Calu3 (cell line): Measurements from ENCODE around the gene MRPL51. TPM values are rescaled to one million over a fixed set of nuclear protein-coding genes. Genes with fewer than 3 reads are reported as not detected.

Experiments used
- BruUV-seq: library from RNA; stranded (reverse); fragments of 400-500 nt; replicated peaks from 2 replicates; lab custom pipeline; 2021; lab: Mats Ljungman, UMichigan
- CTCF ChIA-PET: fragments of 300-600 bp; sonication (Branson Sonifier 250); formaldehyde crosslinking; loops from one replicate; lab custom pipeline; 2022; ENCODE audit warnings: antibody characterized with exemption; lab: Charles Lee
- DNase-seq: peaks from one replicate; pipeline ENCODE4 v3.0.0; 2022
- H3K27ac Mint-ChIP-seq: one replicate; pipeline ENCODE4 v1.8.0; 2022; ENCODE audit warnings: mixed read lengths; ENCODE audit not compliant: unreplicated experiment
- H3K27me3 Mint-ChIP-seq: one replicate; pipeline ENCODE4 v1.8.0; 2022; ENCODE audit warnings: mixed read lengths; ENCODE audit not compliant: unreplicated experiment
- H3K36me3 Mint-ChIP-seq: one replicate; pipeline ENCODE4 v1.8.0; 2022; ENCODE audit warnings: mild to moderate bottlenecking, moderate library complexity, mixed read lengths; ENCODE audit not compliant: insufficient read depth, unreplicated experiment
- H3K4me1 Mint-ChIP-seq: one replicate; pipeline ENCODE4 v1.8.0; 2022; ENCODE audit warnings: mild to moderate bottlenecking, low read depth, mixed read lengths; ENCODE audit not compliant: unreplicated experiment
- H3K4me3 Mint-ChIP-seq: one replicate; pipeline ENCODE4 v1.8.0; 2022; ENCODE audit warnings: mild to moderate bottlenecking, low read depth, moderate library complexity, mixed read lengths; ENCODE audit not compliant: unreplicated experiment
- H3K9me3 Mint-ChIP-seq: one replicate; pipeline ENCODE4 v1.8.0; 2022; ENCODE audit warnings: low read depth, mixed read lengths; ENCODE audit not compliant: unreplicated experiment
- intact Hi-C: fragments of 100-400 bp; cut with micrococcal nuclease; formaldehyde crosslinking; loops from one replicate; pipeline ENCODE4 v1.10.0; 2022; ENCODE audit not compliant: unreplicated experiment
- total RNA-seq: library from RNA; stranded (reverse); gene quantifications from 2 replicates; pipeline ENCODE4 v1.2.3, GENCODE V29; 2022
- TF ChIP-seq, protein P1 (sequence below): fragments of 200-600 bp; IDR thresholded peaks from one replicate; pipeline ENCODE4 v1.8.0; 2022; ENCODE audit warnings: antibody characterized with exemption; ENCODE audit not compliant: unreplicated experiment

Gene MRPL51
- total RNA-seq, 1 experiment from 2014 or later: 220 TPM

DNA sequence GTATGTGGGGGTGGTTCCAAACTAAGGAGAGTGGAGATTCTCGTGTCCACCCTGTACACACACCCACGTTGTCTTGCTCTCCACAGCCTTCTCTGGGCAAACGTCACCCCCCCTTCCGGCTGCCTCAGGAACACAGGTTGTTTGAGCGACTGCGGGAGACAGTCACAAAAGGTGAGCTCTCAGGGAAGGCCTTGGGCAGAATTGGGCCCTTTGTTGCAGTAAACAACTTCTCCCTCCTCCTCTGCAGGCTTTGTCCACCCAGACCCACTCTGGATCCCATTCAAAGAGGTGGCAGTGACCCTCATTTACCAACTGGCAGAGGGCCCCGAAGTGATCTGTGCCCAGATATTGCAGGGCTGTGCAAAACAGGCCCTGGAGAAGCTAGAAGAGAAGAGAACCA is 33.1 kb upstream of the MRPL51 start:
- Mint-ChIP-seq H3K4me3 (no peak overlapping the region), H3K27me3 (no peaks in the 10 kb centered on the region)
- CTCF ChIA-PET: no interaction called here

DNA sequence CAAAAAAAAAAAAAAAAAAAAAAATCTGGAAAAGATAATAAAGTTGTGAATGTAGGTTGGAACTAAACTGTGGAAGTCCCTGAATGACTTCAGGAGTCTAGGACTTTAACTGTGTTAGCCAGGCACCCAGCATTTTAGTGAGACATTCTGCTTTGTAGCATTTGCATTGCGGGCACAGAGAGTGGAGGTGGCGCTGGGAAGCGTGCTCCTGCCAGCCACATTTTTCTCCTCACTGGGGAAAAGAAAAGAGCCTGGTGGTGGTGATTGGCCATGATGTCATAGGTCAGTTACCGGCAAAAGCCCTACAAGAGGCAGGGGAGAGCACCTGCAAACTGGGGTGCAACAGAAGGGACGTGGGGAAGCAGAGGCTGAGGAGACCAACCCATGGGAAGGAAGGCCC is 31.6 kb upstream of the MRPL51 start:
- TF ChIP-seq, protein P1, sequence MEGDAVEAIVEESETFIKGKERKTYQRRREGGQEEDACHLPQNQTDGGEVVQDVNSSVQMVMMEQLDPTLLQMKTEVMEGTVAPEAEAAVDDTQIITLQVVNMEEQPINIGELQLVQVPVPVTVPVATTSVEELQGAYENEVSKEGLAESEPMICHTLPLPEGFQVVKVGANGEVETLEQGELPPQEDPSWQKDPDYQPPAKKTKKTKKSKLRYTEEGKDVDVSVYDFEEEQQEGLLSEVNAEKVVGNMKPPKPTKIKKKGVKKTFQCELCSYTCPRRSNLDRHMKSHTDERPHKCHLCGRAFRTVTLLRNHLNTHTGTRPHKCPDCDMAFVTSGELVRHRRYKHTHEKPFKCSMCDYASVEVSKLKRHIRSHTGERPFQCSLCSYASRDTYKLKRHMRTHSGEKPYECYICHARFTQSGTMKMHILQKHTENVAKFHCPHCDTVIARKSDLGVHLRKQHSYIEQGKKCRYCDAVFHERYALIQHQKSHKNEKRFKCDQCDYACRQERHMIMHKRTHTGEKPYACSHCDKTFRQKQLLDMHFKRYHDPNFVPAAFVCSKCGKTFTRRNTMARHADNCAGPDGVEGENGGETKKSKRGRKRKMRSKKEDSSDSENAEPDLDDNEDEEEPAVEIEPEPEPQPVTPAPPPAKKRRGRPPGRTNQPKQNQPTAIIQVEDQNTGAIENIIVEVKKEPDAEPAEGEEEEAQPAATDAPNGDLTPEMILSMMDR: no peak
- Mint-ChIP-seq H3K27ac (no peak overlapping the region), H3K36me3 (peaks cover 64% of the 10 kb centered on the region), H3K4me1 (no peaks in the 10 kb centered on the region), H3K9me3 (no peaks in the 10 kb centered on the region), H3K27me3 (no peaks in the 10 kb centered on the region), H3K4me3 (no peak overlapping the region)
- BruUV-seq: no TSS peak
- no peak for DNase-seq
- intact Hi-C loops: no loop called here
- CTCF ChIA-PET: no interaction called here

More for the DNA sequence above, 33.1 kb upstream of the MRPL51 start:
- TF ChIP-seq, protein P1: no peak
- no peak overlapping the region for H3K27ac Mint-ChIP-seq
- BruUV-seq: no TSS peak
- no peak for DNase-seq
- intact Hi-C loops: no loop called here
- H3K36me3 Mint-ChIP-seq: peaks cover 67% of the 10 kb centered on the region
- H3K4me1 Mint-ChIP-seq: no peaks in the 10 kb centered on the region
- no peaks in the 10 kb centered on the region for H3K9me3 Mint-ChIP-seq

DNA sequence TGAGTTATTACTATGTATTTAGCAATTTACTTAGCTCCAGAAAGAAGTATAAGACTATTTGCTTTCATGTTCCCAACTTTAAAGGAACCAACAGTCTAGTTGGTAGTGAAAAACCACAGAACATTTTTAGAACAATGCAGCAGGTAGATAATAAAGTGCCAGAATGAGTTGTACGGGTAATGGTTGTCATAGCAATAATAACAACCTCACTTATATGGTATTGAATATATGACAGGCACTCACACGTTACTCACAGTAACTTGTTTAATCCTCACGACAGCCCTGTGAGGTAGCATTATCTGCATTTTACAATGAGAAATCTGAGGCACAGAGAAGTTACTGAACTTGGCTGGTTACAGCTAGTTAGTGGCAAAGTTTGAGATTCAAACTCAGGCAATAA is 30.6 kb upstream of the MRPL51 start:
- TF ChIP-seq, protein P1: no peak
- Mint-ChIP-seq H3K36me3 (peaks cover 66% of the 10 kb centered on the region), H3K4me1 (no peaks in the 10 kb centered on the region), H3K27me3 (no peaks in the 10 kb centered on the region), H3K4me3 (no peak overlapping the region), H3K9me3 (no peaks in the 10 kb centered on the region), H3K27ac (no peak overlapping the region)
- no TSS peak for BruUV-seq
- no peak for DNase-seq
- CTCF ChIA-PET: no interaction called here
- intact Hi-C loops: no loop called here

DNA sequence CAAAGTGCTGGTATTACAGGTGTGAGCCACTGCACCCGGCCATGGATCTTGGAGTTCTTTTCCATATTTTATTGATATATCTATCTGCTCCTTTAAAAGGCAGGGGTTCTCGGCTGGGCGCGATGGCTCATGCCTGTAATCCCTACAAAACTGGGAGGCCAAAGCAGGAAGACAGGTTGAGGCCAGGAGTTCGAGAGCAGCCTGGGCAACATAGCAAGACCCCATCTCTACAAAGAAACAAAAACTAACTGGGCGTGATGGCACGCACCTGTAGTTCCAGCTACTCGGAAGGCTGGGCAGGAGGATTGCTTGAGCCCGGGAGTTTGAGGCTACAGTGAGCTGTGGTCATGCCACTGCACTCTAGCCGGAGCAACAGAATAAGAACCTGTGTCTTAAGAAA is 29.1 kb upstream of the MRPL51 start:
- TF ChIP-seq, protein P1: no peak
- CTCF ChIA-PET: no interaction called here
- H3K4me1 Mint-ChIP-seq: no peaks in the 10 kb centered on the region

More for the DNA sequence above, 29.1 kb upstream of the MRPL51 start:
- no peaks in the 10 kb centered on the region for H3K9me3 Mint-ChIP-seq
- intact Hi-C loops: no loop called here
- DNase-seq: no peak
- H3K27me3 Mint-ChIP-seq: no peaks in the 10 kb centered on the region
- H3K36me3 Mint-ChIP-seq: peaks cover 54% of the 10 kb centered on the region
- H3K4me3 Mint-ChIP-seq: no peak overlapping the region
- BruUV-seq: no TSS peak
- no peak overlapping the region for H3K27ac Mint-ChIP-seq
